ENCODE results near the gene KIN. TPM values are rescaled to one million over a fixed set of nuclear protein-coding genes. Genes with fewer than 3 reads are reported as not detected.

KIN gene
- polyA plus RNA-seq, 3 donors: 3.0 to 4.6 (median 3.1) TPM

GRCh38 chr10:7776777-7777176, 11.0 kb downstream of the KIN start:
- Histone ChIP-seq H3K36me3 (replicated peaks in 1 of 2; ENCODE audit: control insufficient read depth in 1 of 2, insufficient read depth in 2 of 2, low read length in 2 of 2) (peaks cover 82 to 99% of the 10 kb centered on the region in 2 donors), H3K27ac (ENCODE audit: low read depth in 1 of 2, low read length in 2 of 2) (no peak overlapping the region), H3K79me2 (ENCODE audit: insufficient read depth, low read length) (peaks cover 15% of the 10 kb centered on the region), H3K4me3 (replicated peaks in 1 of 3; ENCODE audit: low read depth in 2 of 3, low read length in 3 of 3) (no peak overlapping the region), H3K9ac (ENCODE audit: insufficient read depth, low read length, poor library complexity, severe bottlenecking) (no peak overlapping the region), H3K4me1 (ENCODE audit: control insufficient read depth in 1 of 2, insufficient read depth in 2 of 2, low read length in 2 of 2) (no peaks in the 10 kb centered on the region), H2AFZ (ENCODE audit: insufficient read depth, low read depth, low read length, poor library complexity, severe bottlenecking) (no peak overlapping the region), H3K4me2 (replicated peaks; ENCODE audit: extremely low read depth, low read length, poor library complexity, severe bottlenecking) (no peak overlapping the region), H4K20me1 (ENCODE audit: insufficient read depth, low read length) (peaks cover 24% of the 10 kb centered on the region), H3K9me3 (replicated peaks in 1 of 2; ENCODE audit: control insufficient read depth in 1 of 2, insufficient read depth in 1 of 2, low read length in 2 of 2) (no peaks in the 10 kb centered on the region), H3K27me3 (ENCODE audit: control insufficient read depth in 2 of 2, insufficient read depth in 2 of 2, low read length in 2 of 2) (no peaks in the 10 kb centered on the region)
- no CpG with 5 or more reads among the region's 2 CpGs for WGBS (ENCODE audit: insufficient coverage)
- DNase-seq: no peak
- no peak overlapping the region for H3K27ac Mint-ChIP-seq
- H3K4me3 Mint-ChIP-seq: no peak overlapping the region
- H3K9me3 Mint-ChIP-seq: no peaks in the 10 kb centered on the region
- no peak for TF ChIP-seq CTCF (IDR thresholded peaks at IDR 0.05)
- peaks cover 76 to 94% of the 10 kb centered on the region in 2 donors for H3K36me3 Mint-ChIP-seq
- peaks cover 2% of the 10 kb centered on the region for H3K4me1 Mint-ChIP-seq
- H3K27me3 Mint-ChIP-seq (ENCODE audit: low read depth in 3 of 3): peaks cover 0 to 2% (median 0%) of the 10 kb centered on the region in 3 donors
- intact Hi-C loops (cut with micrococcal nuclease): no loop called here

- H2AFZ ChIP-seq (ENCODE audit: insufficient read depth, low read depth, low read length, poor library complexity, severe bottlenecking): no peak overlapping the region
- H3K79me2 ChIP-seq (ENCODE audit: insufficient read depth, low read length): no peaks in the 10 kb centered on the region
- no peaks in the 10 kb centered on the region for H3K9me3 ChIP-seq (replicated peaks in 1 of 2; ENCODE audit: control insufficient read depth in 1 of 2, insufficient read depth in 1 of 2, low read length in 2 of 2)
- peaks cover 75 to 93% of the 10 kb centered on the region in 2 donors for H3K36me3 Mint-ChIP-seq
- no peak overlapping the region for H3K9ac ChIP-seq (ENCODE audit: insufficient read depth, low read length, poor library complexity, severe bottlenecking)
- H3K4me1 Mint-ChIP-seq: no peaks in the 10 kb centered on the region
- DNase-seq: no peak
- no peak overlapping the region for H3K4me2 ChIP-seq (replicated peaks; ENCODE audit: extremely low read depth, low read length, poor library complexity, severe bottlenecking)
- H3K4me3 ChIP-seq (replicated peaks in 1 of 3; ENCODE audit: low read depth in 2 of 3, low read length in 3 of 3): no peak overlapping the region
- intact Hi-C loops (cut with micrococcal nuclease): no loop called here
- no peaks in the 10 kb centered on the region for H3K9me3 Mint-ChIP-seq
- no peak overlapping the region for H3K27ac ChIP-seq (ENCODE audit: low read depth in 1 of 2, low read length in 2 of 2)
- H3K27me3 ChIP-seq (ENCODE audit: control insufficient read depth in 2 of 2, insufficient read depth in 2 of 2, low read length in 2 of 2): no peaks in the 10 kb centered on the region
- no peak overlapping the region for H3K27ac Mint-ChIP-seq
- 33% methylated on average over 3 of the region's 10 CpGs for WGBS (ENCODE audit: insufficient coverage)
- peaks cover 0 to 2% (median 0%) of the 10 kb centered on the region in 3 donors for H3K27me3 Mint-ChIP-seq (ENCODE audit: low read depth in 3 of 3)
- H3K4me1 ChIP-seq (ENCODE audit: control insufficient read depth in 1 of 2, insufficient read depth in 2 of 2, low read length in 2 of 2): no peaks in the 10 kb centered on the region
- H3K36me3 ChIP-seq (replicated peaks in 1 of 2; ENCODE audit: control insufficient read depth in 1 of 2, insufficient read depth in 2 of 2, low read length in 2 of 2): peaks cover 86 to 100% of the 10 kb centered on the region in 2 donors
- no peak overlapping the region for H3K4me3 Mint-ChIP-seq
- peaks cover 5% of the 10 kb centered on the region for H4K20me1 ChIP-seq (ENCODE audit: insufficient read depth, low read length)
- TF ChIP-seq CTCF (IDR thresholded peaks at IDR 0.05): no peak
These were observed 13.7 kb downstream of the KIN start for GRCh38 chr10:7773845-7774801.

All from CD14-positive monocyte (primary cell).